Sigmoid colon (tissue), 7 donors: Measurements from ENCODE around the gene RRM2. TPM values are rescaled to one million over a fixed set of nuclear protein-coding genes. Genes with fewer than 3 reads are reported as not detected.
"Not testable (repeated sequence)": the region's sequence is repeated elsewhere in the genome, so short reads cannot be mapped to it uniquely, and the experiment has no call there.

Experiments
- DNase-seq: peaks from one replicate; pipeline ENCODE4 v3.0.0-alpha.2; 2019
- H3K27ac ChIP-seq, 4 donors: fragments of 200-600 bp; sonication (generic); one replicate each; pipeline ENCODE4 v1.5.1; 2016 to 2019; ENCODE audit warnings: mild to moderate bottlenecking in 1 of 4
- H3K27me3 ChIP-seq, 3 donors: fragments of 200-600 bp; sonication (generic); one replicate each; pipeline ENCODE4 v1.5.1; 2019; ENCODE audit warnings: mild to moderate bottlenecking in 1 of 3
- H3K36me3 ChIP-seq, 4 donors: fragments of 200-600 bp; sonication (generic); one replicate each; pipeline ENCODE4 v1.5.1; 2016 to 2019
- H3K4me1 ChIP-seq, 4 donors: fragments of 200-600 bp; sonication (generic); one replicate each; pipeline ENCODE4 v1.5.1; 2017 to 2019
- H3K4me3 ChIP-seq, 4 donors: fragments of 200-600 bp; sonication (generic); one replicate each; pipeline ENCODE4 v1.5.1; 2017 to 2019; ENCODE audit warnings: mild to moderate bottlenecking in 2 of 4, moderate library complexity in 1 of 4
- H3K9me3 ChIP-seq, 4 donors: fragments of 200-600 bp in 3 of 4; sonication (generic) in 3 of 4; one replicate each; pipeline versions ENCODE4 v1.5.1 to v1.6.1; 2013 to 2019
- CTCF ChIP-seq, 4 experiments: fragments of 450-650 bp in 3 of 4; fragments of 200-600 bp in 1 of 4; IDR thresholded peaks; one replicate each; pipeline ENCODE4 v1.5.1; 2016 to 2019; ENCODE audit warnings: antibody characterized with exemption in 4 of 4, mild to moderate bottlenecking in 3 of 4, moderate library complexity in 2 of 4
- EP300 ChIP-seq, 4 donors: sonication (generic); formaldehyde crosslinking; IDR thresholded peaks; one replicate each; pipeline ENCODE4 v1.6.1; 2017; ENCODE audit warnings: antibody characterized with exemption in 4 of 4
- POLR2A ChIP-seq, 2 donors: fragments of 450-650 bp; IDR thresholded peaks; one replicate each; pipeline ENCODE4 v1.6.1; 2016; ENCODE audit warnings: antibody characterized with exemption in 2 of 2, mild to moderate bottlenecking in 2 of 2, moderate library complexity in 2 of 2
- POLR2AphosphoS5 ChIP-seq, 4 donors: sonication (generic); formaldehyde crosslinking; IDR thresholded peaks; one replicate each; pipeline ENCODE4 v1.6.1; 2017; ENCODE audit warnings: antibody characterized with exemption in 4 of 4
- WGBS, 2 donors: extraction: QIAGEN DNeasy Blood & Tissue Kit; methylation state at CpG; one replicate each; pipeline ENCODE4 v1.1.7; 2013; 5-methylcytosine and 5-hydroxymethylcytosine counted together
- intact Hi-C: fragments of 100-400 bp; cut with DNase I; formaldehyde crosslinking; loops from one replicate; pipeline ENCODE4 v1.15.1; 2023
- polyA plus RNA-seq, 3 donors: library from polyadenylated mRNA; stranded (reverse); fragments of 200-250 nt; gene quantifications; one replicate each; pipeline ENCODE4 v1.2.3, GENCODE V29; 2013
- total RNA-seq, 4 donors: library from RNA; depleted of rRNA; stranded (reverse); fragments of >200 nt; gene quantifications; one replicate each; pipeline ENCODE4 v1.1.0, GENCODE V29; 2016
- donor health status: healthy with polysubstance abuse.
- donor health status: Bipolar disorder and iron deficiency.
- donor health status: healthy.

RRM2 gene
- total and polyA plus RNA-seq, 7 donors: 0.16 to 65.8 (median 6.9) TPM; not detected in 1

- Histone ChIP-seq H3K4me1 (peaks cover 0 to 10% (median 4%) of the 10 kb centered on the region in 4 donors), H3K4me3 (no peak overlapping the region), H3K27me3 (no peaks in the 10 kb centered on the region), H3K36me3 (no peaks in the 10 kb centered on the region), H3K27ac (no peak overlapping the region), H3K9me3 (peaks cover 0 to under 1% (median 0%) of the 10 kb centered on the region in 4 donors)
- no peak for DNase-seq
- TF ChIP-seq POLR2AphosphoS5 (IDR thresholded peaks at IDR 0.05): no peak
- intact Hi-C loops: no loop called here
- 66 to 74% methylated on average over 7 of the region's 7 CpGs for WGBS, 2 donors
Measured at GRCh38 chr2:10101491-10101890, 21.0 kb upstream of the RRM2 start.

- DNase-seq: no peak
- intact Hi-C loops: no loop called here
- no peaks in the 10 kb centered on the region for H3K27me3 ChIP-seq
- WGBS, 2 donors: 88 to 89% methylated on average over 6 of the region's 6 CpGs
- no peak overlapping the region for H3K27ac ChIP-seq
- TF ChIP-seq POLR2AphosphoS5 (IDR thresholded peaks at IDR 0.05) (no peak), EP300 (IDR thresholded peaks at IDR 0.05) (no peak), POLR2A (IDR thresholded peaks at IDR 0.05) (no peak), CTCF (IDR thresholded peaks at IDR 0.05) (no peak)
- no peaks in the 10 kb centered on the region for H3K36me3 ChIP-seq
- H3K4me1 ChIP-seq: no peaks in the 10 kb centered on the region
- H3K4me3 ChIP-seq: no peak overlapping the region
- peaks cover 0 to 2% (median 0%) of the 10 kb centered on the region in 4 donors for H3K9me3 ChIP-seq
Measured at GRCh38 chr2:10103179-10103578, 19.4 kb upstream of the RRM2 start.

- H3K9me3 ChIP-seq, DNase-seq, H3K27me3 ChIP-seq, H3K27ac ChIP-seq, H3K4me3 ChIP-seq, intact Hi-C loops, H3K36me3 ChIP-seq, H3K4me1 ChIP-seq: not testable (repeated sequence)
Measured at GRCh38 chr2:10104906-10105305, 17.6 kb upstream of the RRM2 start.

GRCh38 chr2:10109311-10109710 is 13.2 kb upstream of the RRM2 start:
- peaks cover 0 to 2% (median 0%) of the 10 kb centered on the region in 4 donors for H3K9me3 ChIP-seq
- no peak for TF ChIP-seq POLR2A (IDR thresholded peaks at IDR 0.05)
- no peak for TF ChIP-seq POLR2AphosphoS5 (IDR thresholded peaks at IDR 0.05)
- no peak for TF ChIP-seq CTCF (IDR thresholded peaks at IDR 0.05)
- TF ChIP-seq EP300 (IDR thresholded peaks at IDR 0.05): no peak
- H3K4me1 ChIP-seq: no peaks in the 10 kb centered on the region
- H3K4me3 ChIP-seq: no peak overlapping the region
- DNase-seq: no peak
- no peaks in the 10 kb centered on the region for H3K27me3 ChIP-seq
- H3K27ac ChIP-seq: no peak overlapping the region
- no peaks in the 10 kb centered on the region for H3K36me3 ChIP-seq
- intact Hi-C loops: no loop called here

GRCh38 chr2:10119027-10119325 is 3.6 kb upstream of the RRM2 start:
- WGBS, 2 donors: 95% methylated on average over 3 of the region's 3 CpGs
- Histone ChIP-seq H3K9me3 (no peaks in the 10 kb centered on the region), H3K4me1 (peaks cover 0 to 31% (median 25%) of the 10 kb centered on the region in 4 donors), H3K36me3 (no peaks in the 10 kb centered on the region), H3K27me3 (peaks cover 13 to 15% (median 14%) of the 10 kb centered on the region in 3 donors), H3K4me3 (no peak overlapping the region), H3K27ac (no peak overlapping the region)
- TF ChIP-seq POLR2AphosphoS5 (IDR thresholded peaks at IDR 0.05) (no peak), EP300 (IDR thresholded peaks at IDR 0.05) (no peak), POLR2A (IDR thresholded peaks at IDR 0.05) (no peak), CTCF (IDR thresholded peaks at IDR 0.05) (no peak)
- no peak for DNase-seq
- intact Hi-C loops: no loop called here

- Histone ChIP-seq H3K4me3 (peak overlapping the region; percentile 48 to 65 (median 59)), H3K9me3 (no peaks in the 10 kb centered on the region), H3K4me1 (peaks cover 0 to 32% (median 25%) of the 10 kb centered on the region in 4 donors), H3K27ac (peak overlapping the region; percentile 67 to 82 (median 68)), H3K27me3 (peaks cover 13 to 20% (median 18%) of the 10 kb centered on the region in 3 donors), H3K36me3 (no peaks in the 10 kb centered on the region)
- TF ChIP-seq EP300 (IDR thresholded peaks at IDR 0.05) (no peak), CTCF (IDR thresholded peaks at IDR 0.05) (peak in 1 of 4 experiments; percentile 8)
- no peak for DNase-seq
- WGBS, 2 donors: 61 to 79% methylated on average over 14 of the region's 14 CpGs
- intact Hi-C loops: loop anchor here (5.0 kb wide), 2 partner anchors 183 to 548 kb away; partner anchors contain the start of gene HPCAL1
Measured at GRCh38 chr2:10119601-10120157, 2.9 kb upstream of the RRM2 start.
